HG03139 (cell line): ENCODE measurements around the gene DACT1.
"Not testable (repeated sequence)": the region's sequence is repeated elsewhere in the genome, so short reads cannot be mapped to it uniquely, and the experiment has no call there.

Experiments
- ATAC-seq: cut with Tn5 transposase; IDR thresholded peaks from one replicate; pipeline ENCODE4 v1.9.1; 2021; ENCODE audit not compliant: unreplicated experiment

Gene DACT1, protein sequence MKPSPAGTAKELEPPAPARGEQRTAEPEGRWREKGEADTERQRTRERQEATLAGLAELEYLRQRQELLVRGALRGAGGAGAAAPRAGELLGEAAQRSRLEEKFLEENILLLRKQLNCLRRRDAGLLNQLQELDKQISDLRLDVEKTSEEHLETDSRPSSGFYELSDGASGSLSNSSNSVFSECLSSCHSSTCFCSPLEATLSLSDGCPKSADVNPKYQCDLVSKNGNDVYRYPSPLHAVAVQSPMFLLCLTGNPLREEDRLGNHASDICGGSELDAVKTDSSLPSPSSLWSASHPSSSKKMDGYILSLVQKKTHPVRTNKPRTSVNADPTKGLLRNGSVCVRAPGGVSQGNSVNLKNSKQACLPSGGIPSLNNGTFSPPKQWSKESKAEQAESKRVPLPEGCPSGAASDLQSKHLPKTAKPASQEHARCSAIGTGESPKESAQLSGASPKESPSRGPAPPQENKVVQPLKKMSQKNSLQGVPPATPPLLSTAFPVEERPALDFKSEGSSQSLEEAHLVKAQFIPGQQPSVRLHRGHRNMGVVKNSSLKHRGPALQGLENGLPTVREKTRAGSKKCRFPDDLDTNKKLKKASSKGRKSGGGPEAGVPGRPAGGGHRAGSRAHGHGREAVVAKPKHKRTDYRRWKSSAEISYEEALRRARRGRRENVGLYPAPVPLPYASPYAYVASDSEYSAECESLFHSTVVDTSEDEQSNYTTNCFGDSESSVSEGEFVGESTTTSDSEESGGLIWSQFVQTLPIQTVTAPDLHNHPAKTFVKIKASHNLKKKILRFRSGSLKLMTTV

DNA sequence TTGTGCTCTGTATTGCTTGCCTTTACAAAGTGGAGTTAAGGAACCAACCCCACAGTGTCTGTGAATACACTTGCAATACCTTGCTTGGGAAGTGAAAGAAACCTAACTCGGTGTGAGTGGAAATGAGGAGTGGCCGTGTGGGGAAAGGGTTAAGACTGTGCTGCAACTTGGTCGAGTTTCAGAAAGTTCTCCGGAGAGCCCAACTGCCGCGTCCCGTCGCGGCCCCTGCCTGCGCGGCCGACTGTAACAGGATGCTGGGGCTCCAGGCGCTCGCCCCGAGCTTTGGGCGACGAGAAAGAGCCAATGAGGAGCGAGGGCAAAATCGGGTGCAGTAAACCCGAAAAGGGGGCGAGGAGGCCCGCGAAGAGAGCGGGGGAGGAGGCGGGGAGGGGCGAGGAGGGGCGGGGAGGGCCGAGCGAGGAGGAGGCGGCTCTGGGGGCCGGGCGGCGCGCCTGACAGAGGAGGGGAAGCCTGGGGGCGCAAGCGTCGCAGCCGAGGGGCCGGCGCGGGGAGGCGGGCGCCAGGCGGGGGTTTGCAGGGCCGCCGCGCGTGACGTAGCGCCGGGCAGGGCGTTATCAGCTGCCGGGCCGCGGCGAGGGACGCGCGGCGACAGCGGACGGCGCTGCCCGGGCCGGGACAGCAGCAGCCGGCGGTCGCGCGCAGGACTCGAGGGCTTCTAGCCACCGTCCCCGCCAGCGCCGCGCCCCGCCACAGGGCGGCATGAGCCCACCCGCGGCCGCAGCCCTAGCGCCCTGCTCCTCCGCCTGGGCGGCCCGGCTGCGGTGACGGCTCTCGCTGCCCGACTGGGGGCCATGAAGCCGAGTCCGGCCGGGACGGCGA is at the start of gene DACT1:
DACT1 (plus strand) TSS at position 572 of the 840 bp plus-strand sequence; CDS start at position 813, 241 bp downstream.
- peak; percentile 46 for ATAC-seq

DNA sequence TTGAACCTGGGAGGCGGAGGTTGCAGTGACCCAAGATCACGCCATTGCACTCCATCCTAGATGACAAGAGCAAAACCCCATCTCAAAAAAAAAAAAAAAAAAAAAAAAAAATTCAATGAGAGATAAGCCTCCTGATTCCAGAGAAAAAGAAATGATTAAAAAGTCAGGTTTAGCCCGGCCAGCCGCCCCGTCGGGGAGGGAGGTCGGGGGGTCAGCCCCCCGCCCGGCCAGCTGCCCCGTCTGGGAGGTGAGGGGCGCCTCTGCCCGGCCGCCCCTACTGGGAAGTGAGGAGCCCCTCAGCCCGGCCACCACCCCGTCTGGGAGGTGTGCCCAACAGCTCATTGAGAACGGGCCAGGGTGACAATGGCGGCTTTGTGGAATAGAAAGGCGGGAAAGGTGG is 49.4 kb upstream of the DACT1 start:
- ATAC-seq = not testable (repeated sequence)

DNA sequence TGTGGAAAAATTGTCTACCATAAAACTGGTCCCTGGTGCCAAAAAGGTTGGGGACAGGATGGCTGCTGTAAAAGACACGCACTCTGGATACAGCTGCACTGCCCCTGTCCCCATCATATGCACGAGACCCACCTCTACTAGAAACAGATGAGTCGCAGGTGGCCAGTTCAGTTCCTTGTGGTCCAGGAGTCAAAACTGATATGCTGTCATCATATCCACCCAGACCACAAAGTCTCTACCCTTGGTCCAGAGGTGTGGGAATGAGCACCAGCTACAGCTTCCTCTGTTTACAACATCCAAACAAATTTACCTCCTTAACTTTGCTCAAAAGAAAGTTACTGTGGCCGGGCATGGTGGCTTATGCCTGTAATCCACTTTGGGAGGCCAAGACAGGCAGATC is 43.8 kb upstream of the DACT1 start:
- no peak for ATAC-seq

DNA sequence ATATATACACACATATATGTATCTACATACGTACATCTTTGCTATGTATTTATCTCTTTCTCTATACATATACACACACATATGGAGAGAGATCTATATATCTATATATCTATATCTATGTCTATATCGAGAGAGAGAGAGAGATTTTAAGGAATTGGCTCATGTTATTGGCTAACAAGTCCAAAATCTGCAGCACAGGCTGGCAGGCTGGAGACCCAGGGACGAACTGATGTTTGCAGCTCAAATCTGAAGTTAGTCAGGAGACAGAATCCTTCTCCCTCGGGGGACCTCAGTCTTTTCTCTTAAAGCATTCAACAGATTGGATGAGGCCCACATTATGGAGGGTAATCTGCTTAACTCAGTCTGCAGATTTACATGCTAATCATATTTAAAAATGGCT is 40.7 kb upstream of the DACT1 start:
- ATAC-seq = no peak

DNA sequence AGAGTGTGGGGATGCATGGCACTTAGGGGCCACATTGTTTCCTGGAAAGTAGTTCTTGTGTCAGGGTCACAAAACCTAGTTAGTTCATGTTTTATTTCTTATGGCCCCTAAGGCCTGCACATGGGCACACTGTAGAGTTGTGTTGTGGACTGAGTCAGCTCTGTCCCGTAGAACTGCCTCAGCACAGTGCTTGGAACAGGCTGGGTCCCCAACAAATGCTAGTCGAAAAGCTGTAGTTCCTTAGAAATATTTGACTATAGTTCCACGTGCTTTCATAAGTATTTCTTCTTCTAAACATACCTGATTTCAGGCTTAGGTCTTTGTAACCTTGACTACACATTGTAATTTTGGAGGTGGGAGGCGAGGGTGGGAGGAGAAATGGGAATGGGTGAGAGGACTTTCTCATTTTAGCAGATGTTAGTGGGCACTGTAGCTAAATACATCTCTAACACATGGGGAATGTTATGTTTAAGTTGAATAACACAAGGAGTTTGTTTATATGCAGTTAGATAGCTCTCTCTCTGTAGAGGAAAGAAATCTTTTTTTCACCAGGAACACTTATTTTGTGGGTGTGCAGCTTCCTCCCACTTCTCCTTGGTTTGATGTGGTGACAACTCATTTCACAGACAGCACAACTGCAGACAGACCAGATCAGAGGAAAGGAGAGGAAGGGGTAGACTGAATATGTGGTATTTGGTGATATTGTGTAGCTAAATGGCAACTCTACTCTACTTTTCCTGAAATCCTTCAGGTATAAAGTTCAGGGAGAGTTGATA is 39.5 kb upstream of the DACT1 start:
- no peak for ATAC-seq

DNA sequence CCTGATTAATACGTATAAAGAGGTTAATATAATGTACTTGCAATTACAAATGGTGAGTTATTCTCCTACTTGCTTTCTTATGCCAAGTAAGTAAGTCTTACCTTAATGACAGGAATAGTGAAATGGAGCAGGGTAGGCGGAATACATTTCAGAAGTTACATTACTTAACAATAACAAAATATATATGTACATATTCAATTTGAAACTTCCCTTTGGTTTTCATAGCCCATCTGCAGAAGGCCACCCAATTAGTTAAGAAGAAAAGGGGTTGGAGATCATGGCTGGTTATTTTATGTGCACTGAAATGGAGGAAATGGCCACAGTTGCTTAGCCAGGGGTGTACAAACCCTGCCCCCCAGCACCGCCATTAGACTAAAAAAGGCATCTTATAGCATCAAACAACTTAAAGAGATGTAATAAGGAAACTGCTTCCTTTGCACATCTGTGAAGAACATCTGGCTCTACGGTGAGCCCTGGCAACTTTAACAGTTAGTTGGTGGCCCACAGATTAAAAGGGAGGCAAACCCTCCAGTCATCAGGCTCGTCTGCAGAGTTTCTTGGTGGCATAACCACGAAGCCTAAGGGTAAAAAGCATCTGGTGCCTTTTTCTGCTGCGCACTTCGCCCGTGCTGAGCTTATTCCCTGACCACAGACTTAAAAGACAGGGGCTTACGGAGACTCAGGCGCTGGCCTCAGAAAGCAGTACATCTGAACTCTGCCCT is 38.8 kb upstream of the DACT1 start:
- ATAC-seq = no peak

DNA sequence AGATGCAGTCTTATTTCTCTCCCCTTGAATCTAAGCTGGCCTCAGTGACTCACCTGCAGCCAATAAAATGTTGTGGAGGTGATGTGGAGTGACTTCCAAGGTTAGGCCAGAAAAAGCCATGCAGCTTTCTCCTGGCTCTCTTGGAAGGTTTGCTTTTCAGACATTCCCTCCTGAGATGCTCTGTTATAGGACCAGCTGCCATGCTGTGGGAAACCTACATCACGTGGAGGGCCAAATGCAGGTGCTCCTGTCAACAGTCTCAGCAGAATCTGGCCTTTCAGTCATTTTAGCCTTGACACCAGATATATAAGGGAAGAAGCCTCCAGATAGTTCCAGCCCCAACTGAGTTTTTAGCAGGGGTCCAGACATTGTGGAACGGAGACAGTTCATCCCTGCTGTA is 38.1 kb upstream of the DACT1 start:
- no peak for ATAC-seq

DNA sequence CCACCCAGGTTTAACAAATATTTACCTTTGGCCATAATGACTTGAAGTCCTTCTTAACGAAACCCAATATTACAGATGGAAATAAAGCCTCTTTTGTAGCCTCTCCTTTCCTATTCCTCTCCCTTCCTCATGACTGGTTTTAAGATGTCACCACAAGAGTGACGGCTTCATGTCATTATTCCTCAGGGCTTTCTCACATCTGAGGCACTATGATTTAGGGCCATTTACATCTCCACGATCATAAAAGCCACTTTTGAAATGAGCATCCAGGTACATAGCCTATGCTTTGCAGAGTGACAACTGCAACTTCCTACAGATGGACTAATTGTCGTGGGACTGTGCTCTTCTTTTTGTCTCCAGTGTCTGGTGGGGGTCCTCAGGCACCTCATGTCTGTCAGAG is 32.3 kb upstream of the DACT1 start:
- no peak for ATAC-seq

DNA sequence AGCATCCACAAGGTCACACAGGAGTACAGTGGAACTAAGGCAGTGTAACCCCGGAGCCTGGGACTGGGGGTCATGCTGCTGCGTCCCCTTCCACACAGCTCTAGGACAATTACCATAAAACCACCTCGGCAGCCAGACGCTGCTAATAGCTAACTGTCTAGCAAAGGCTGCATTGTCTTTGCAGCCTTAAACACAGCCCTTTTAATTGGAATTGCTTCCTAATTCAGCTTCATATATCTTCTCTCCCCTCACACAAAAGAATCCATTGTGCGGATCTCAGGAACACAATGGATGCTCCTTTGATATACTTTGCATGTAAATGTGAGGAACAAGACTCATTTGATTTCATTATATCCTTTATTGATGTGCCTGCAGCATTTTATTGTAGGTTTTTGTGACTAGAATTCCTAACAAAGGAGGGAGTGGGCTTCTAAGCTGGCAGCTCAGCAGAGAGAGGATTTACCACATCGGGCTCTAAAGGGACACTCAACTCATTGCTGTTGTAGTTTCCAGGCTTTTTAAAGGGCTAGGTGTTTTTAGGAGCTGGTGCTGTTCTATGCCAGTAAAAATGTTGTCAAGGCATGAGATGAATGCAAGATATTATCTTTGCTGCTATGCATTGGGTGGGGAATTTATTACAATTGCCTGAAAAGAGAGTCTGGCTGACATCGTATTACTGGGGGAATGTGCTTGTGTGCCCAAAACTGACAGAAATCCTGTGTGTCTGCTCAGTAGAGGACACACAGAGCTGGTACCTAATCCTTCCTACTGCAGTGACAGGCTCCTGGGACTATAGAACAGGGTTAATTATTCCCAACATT is 30.4 kb upstream of the DACT1 start:
- ATAC-seq = no peak

DNA sequence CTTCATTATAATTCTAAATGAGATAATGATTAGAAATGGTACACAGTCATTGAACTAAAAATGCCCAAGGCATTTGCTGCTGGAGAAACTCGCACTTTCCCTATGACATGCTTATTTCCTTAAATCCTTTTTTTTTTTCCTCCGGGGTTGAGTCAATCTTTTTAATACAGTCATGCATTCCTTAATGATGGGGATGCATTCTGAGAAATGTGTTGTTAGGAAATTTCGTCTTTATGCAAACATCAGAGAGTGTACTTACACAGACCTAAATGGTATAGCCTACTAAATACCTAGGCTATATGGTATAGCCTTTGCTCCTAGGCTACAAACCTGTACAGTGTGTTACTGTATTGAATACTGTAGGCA is 29.8 kb upstream of the DACT1 start:
- ATAC-seq = no peak

DNA sequence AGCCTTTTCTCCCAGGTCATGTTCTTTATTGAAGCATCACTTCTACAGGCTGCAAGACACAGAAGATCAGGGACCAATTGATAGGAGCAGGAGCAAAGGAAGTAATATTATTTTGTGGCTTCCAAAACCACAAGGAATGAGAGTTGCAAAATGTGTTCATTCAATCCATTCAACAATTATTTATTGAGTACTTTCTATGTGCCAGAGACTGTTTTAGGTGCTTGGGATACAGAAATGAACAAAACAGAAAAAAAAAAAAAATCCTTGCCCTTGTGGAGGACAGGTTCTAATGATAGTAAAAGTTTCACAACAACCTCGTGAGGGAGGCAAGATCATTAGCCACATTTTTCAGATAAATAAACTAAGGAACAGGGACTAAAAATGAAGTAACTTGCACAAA is 20.1 kb upstream of the DACT1 start:
- no peak for ATAC-seq

DNA sequence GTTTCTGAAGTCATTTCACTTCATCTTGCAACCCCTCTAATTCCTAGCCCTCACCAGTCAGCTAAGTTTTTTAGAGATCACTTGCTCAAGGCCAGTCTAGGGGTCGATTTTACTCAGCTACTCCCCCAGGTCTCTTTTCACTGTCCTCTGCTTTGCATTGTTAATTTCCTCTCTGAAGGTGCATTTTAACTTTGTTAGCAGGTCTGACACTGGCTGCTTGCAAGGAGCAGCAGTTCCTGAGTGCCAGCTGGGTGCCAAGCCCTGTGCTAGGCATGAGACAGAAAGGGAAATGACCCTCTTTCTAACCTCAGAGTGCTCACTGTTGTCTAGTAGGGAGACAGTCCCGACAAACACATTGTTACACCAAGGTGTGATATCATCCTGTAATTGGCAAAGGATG is 17.8 kb upstream of the DACT1 start:
- ATAC-seq = no peak

DNA sequence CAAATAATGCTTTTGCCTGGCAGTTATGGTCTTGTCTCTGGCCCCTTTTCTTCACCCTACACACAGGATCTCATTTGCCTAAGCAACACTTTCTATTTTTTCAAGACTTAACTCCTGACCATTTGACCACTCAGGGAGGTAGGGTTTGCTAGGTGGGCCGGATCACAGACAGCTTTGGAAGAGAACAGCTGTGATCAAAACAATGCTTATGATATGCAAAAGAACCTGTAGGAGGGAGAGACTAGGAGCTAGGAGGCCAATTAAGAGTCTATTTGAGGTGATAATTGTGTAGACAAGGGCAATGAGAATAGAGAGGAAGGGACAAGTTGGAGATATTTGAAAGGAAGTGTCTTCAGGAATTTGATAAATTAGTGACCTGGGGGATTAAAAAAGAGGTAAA is 12.3 kb upstream of the DACT1 start:
- no peak for ATAC-seq

DNA sequence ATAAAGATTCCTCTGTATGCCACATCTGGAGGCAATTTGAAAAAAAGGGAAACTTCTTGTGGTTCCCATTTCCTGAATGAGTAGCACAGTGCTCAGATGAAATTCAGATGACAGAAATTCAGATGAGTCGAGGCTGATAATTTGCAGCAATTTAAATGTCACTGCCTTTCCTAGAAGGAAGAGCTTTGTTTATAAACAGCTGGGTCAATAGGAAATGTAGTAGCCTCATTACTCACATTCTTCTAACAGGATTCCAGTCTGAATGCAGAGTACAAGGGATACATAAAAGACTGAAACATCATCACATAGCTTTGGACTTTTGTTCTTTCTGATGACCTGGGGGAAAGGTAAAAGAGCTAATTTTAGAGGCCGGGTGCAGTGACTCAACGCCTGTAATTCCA is 11.3 kb upstream of the DACT1 start:
- no peak for ATAC-seq

DNA sequence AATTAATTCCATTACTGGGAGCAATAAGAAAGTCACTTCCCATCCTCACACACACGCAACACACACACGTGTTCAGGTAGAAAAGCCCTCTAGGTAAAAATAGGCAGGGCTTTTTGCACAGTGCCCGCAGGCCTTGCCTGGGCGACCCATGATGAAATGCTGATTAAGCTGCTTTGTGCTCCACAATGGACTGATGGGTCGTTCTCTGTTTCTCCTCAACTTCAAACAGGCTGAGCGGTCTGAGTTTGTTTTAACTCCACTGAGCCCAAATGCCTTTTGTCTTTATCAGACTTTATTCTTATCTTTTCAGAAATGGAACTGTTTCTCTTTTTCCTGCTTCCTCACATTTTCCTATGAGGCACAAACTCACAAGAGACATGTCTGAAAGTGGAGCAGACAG is 9.4 kb upstream of the DACT1 start:
- no peak for ATAC-seq

DNA sequence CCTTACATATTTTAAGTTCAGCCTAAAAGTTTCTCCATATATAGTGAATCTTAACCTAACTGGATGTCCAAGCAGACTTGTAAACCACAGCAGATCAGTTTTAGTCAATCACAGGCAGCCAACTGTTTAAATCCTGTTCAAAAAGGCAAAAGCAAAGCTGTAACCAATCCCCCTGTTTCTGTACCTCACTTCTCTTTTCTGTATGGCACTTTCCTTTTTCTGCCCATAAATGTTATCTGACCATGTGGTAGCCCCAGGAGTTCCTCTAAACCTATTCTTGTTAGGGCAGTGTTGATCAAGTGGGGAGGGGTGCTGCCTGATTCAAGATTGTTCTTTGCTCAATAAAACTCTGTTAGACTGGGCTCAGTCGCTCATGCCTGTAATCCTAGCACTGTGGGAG is 8.5 kb upstream of the DACT1 start:
- ATAC-seq = no peak

DNA sequence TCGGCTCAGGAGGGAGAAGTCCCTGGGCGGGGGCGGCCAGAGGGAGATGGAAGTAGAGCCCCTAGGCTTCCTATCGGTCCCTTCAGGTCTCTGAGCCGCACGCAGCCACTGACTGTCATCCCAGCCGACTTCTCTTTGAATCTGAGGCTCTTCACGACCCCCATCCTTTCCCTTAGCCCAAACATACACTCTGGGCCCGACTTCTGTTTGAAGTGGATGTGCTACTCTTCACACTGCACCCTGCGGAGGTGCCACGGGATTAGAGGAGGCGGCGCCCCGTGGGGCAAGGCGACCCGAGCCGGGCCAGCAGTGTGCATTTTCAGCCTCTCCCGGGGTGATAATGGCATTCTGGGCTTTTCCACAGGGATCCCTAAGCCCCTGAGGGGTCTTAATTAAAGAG is 6.0 kb upstream of the DACT1 start:
- no peak for ATAC-seq

DNA sequence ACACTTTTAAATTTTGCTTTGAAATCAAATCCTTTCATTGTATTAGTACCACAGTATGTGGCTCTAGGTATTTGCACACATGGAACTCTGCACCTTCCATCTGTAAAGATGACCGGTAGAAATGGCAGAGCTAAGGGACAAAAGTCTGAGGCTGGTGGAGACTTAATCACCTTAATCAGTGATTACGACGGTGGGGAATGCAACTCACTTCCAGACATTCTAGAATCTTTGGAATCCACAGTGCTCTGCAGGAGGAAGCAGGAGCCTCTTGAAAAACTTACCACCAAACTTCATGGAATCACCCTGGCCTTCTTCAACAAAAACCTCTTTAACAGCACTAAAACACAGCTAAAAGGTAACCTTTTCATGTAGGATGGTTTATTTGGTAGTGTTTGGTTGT is 3.9 kb upstream of the DACT1 start:
- ATAC-seq = no peak

DNA sequence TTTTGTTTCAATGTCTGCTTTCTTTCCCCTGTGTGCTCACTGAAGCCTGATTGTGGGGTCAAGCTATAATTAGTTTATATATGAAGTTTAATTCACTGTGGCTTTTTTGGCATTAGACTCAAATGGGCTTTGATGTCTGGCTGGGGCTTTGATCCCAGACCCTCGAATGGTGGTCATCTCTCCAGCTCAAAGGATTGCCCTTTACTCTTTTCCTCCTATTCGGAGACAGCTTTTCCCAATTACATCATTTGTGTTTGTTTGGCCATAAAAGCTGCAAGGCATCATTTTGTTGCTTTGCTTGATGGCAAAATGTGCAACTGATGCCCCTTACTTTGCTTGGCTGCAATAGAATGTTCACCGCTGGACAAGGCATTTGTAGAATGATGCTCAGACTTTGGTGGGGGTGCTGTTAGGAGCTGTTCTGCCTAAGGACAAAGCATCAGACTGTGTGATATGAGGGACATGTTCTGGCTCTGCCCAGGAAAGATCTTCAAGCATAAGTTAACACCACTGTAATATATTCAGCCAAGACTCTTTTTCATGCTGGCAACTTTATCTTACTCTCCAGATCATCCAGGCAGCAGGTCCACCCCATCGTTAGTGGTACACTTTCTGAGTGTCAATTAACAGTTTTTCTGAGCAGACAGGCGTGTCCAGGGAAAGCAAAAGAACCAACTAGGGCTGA is 3.2 kb upstream of the DACT1 start:
- ATAC-seq = no peak
